Caco-2 (cell line): ENCODE results near the gene AOPEP. TPM values are rescaled to one million over a fixed set of nuclear protein-coding genes. Genes with fewer than 3 reads are reported as not detected.

Source experiments
- BruUV-seq: library from RNA; stranded (reverse); fragments of 400-500 nt; replicated peaks from 2 replicates; lab custom pipeline; 2021; lab: Mats Ljungman, UMichigan
- CTCF ChIA-PET: fragments of 300-600 bp; sonication (Branson Sonifier 250); formaldehyde crosslinking; loops from one replicate; lab custom pipeline; 2022; ENCODE audit warnings: antibody characterized with exemption; lab: Charles Lee
- POLR2A ChIA-PET: fragments of 300-600 bp; sonication (Branson Sonifier 250); formaldehyde crosslinking; loops from one replicate; lab custom pipeline; 2022; ENCODE audit warnings: antibody characterized with exemption; lab: Charles Lee
- DNase-seq, 2 experiments: peaks; one replicate each; pipeline versions ENCODE4 v3.0.0 to v3.0.0-alpha.2; 2020 to 2022
- H3K27me3 ChIP-seq: replicated peaks from 2 replicates; pipeline ENCODE4 v1.6.0; 2011; ENCODE audit warnings: low read length; ENCODE audit not compliant: control insufficient read depth, insufficient read depth
- H3K36me3 ChIP-seq: 2 replicates; pipeline ENCODE4 v1.5.1; 2011; ENCODE audit warnings: low read length; ENCODE audit not compliant: control insufficient read depth, insufficient read depth
- H3K4me1 ChIP-seq: fragments of 250-450 bp; sonication (Bioruptor Pico); 2 replicates; pipeline ENCODE4 v1.5.1; 2020; ENCODE audit warnings: mild to moderate bottlenecking
- H3K4me3 ChIP-seq: 2 replicates; pipeline ENCODE4 v1.5.1; 2011; ENCODE audit warnings: low read depth, mild to moderate bottlenecking, control low read depth, low read length
- H3K9me3 ChIP-seq: fragments of 250-450 bp; sonication (Bioruptor Pico); 2 replicates; pipeline ENCODE4 v1.5.1; 2020; ENCODE audit warnings: mild to moderate bottlenecking, moderate library complexity
- H3K27ac Mint-ChIP-seq: one replicate; pipeline ENCODE4 v1.8.0; 2022; ENCODE audit warnings: mixed read lengths; ENCODE audit not compliant: unreplicated experiment
- H3K27me3 Mint-ChIP-seq: one replicate; pipeline ENCODE4 v1.8.0; 2022; ENCODE audit warnings: mixed read lengths; ENCODE audit not compliant: insufficient read depth, unreplicated experiment
- H3K36me3 Mint-ChIP-seq: one replicate; pipeline ENCODE4 v1.8.0; 2022; ENCODE audit warnings: mild to moderate bottlenecking, mixed read lengths; ENCODE audit not compliant: insufficient read depth, unreplicated experiment
- H3K4me1 Mint-ChIP-seq: one replicate; pipeline ENCODE4 v1.8.0; 2022; ENCODE audit warnings: low read depth, mixed read lengths; ENCODE audit not compliant: unreplicated experiment
- H3K4me3 Mint-ChIP-seq: one replicate; pipeline ENCODE4 v1.8.0; 2022; ENCODE audit warnings: mild to moderate bottlenecking, moderate library complexity, mixed read lengths; ENCODE audit not compliant: unreplicated experiment
- H3K9me3 Mint-ChIP-seq: one replicate; pipeline ENCODE4 v1.8.0; 2022; ENCODE audit warnings: mixed read lengths; ENCODE audit not compliant: unreplicated experiment
- CTCF ChIP-seq, 2 experiments: fragments of 200-600 bp in 1 of 2; IDR thresholded peaks; 1 replicate in 1 of 2; 2 replicates in 1 of 2; pipeline versions ENCODE4 v1.5.1 to v1.8.0; 2011 to 2022; ENCODE audit warnings: antibody characterized with exemption in 1 of 2, control low read depth in 1 of 2, inconsistent platforms in 1 of 2, low read depth in 1 of 2, low read length in 1 of 2, mild to moderate bottlenecking in 1 of 2, moderate library complexity in 1 of 2; ENCODE audit not compliant: insufficient read depth in 1 of 2, severe bottlenecking in 1 of 2, unreplicated experiment in 1 of 2
- intact Hi-C: fragments of 100-400 bp; cut with micrococcal nuclease; formaldehyde crosslinking; loops from one replicate; pipeline ENCODE4 v1.10.0; 2022; ENCODE audit not compliant: unreplicated experiment
- total RNA-seq: library from RNA; stranded (reverse); gene quantifications from 2 replicates; pipeline ENCODE4 v1.2.3, GENCODE V29; 2022

Gene AOPEP
- total RNA-seq, 1 experiment from 2014 or later = 63.3 TPM

GRCh38 chr9:95127249-95128176, 401.0 kb downstream of the AOPEP start:
- H3K27me3 Mint-ChIP-seq = no peaks in the 10 kb centered on the region
- H3K9me3 ChIP-seq = no peaks in the 10 kb centered on the region
- no TSS peak for BruUV-seq
- peaks cover 13% of the 10 kb centered on the region for H3K4me1 Mint-ChIP-seq
- H3K4me1 ChIP-seq = no peaks in the 10 kb centered on the region
- no peak overlapping the region for H3K4me3 Mint-ChIP-seq
- POLR2A ChIA-PET = no interaction called here
- CTCF ChIA-PET = interaction anchor here (0.5 to 2.2 kb wide), 17 partner anchors 9 to 573 kb away, joined by 3 to 18 read pairs (median 4); partner anchors contain the start of gene PCAT7
- no peaks in the 10 kb centered on the region for H3K36me3 ChIP-seq
- no peaks in the 10 kb centered on the region for H3K27me3 ChIP-seq
- H3K27ac Mint-ChIP-seq = no peak overlapping the region
- no peak overlapping the region for H3K4me3 ChIP-seq
- DNase-seq = peak; percentile 67 to 77
- H3K36me3 Mint-ChIP-seq = peaks cover 10% of the 10 kb centered on the region
- peak; percentile 71 to 95 for TF ChIP-seq CTCF (IDR thresholded peaks at IDR 0.05; ENCODE audit: insufficient read depth in 1 of 2, low read depth in 1 of 2, low read length in 1 of 2, severe bottlenecking in 1 of 2, unreplicated experiment in 1 of 2)
- H3K9me3 Mint-ChIP-seq = no peaks in the 10 kb centered on the region
- intact Hi-C loops = loop anchor here (1.0 to 5.0 kb wide), 2 partner anchors 80 to 344 kb away; no protein-coding TSS in a partner anchor

DNA sequence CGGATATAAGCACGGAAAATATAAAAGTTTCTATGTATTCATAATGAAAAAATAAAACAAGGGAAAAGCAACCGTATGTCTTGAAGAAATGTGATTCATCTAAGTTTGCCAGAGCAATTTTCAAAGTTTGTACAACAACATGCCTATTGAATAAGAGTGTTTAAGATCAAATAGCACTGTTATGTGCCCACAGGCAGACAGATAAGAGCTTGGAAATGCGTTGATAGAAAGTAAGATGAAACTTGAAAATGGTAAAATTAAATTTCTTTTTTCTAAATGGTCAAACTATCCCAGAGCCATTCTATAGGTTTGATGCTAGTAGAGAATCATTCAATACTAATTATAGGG, 401.7 kb downstream of the AOPEP start:
- no TSS peak for BruUV-seq
- H3K27me3 Mint-ChIP-seq = no peaks in the 10 kb centered on the region
- intact Hi-C loops = loop anchor here (5.0 kb wide), 1 partner anchor 81 kb away; no protein-coding TSS in a partner anchor
- no peak overlapping the region for H3K4me3 Mint-ChIP-seq
- H3K9me3 ChIP-seq = no peaks in the 10 kb centered on the region
- no peak overlapping the region for H3K27ac Mint-ChIP-seq
- H3K36me3 Mint-ChIP-seq = peaks cover 10% of the 10 kb centered on the region
- H3K36me3 ChIP-seq = no peaks in the 10 kb centered on the region
- CTCF ChIA-PET = interaction anchor here (0.5 to 2.2 kb wide), 18 partner anchors 9 to 574 kb away, joined by 3 to 18 read pairs (median 4); partner anchors contain the start of gene PCAT7
- peaks cover 13% of the 10 kb centered on the region for H3K4me1 Mint-ChIP-seq
- no peaks in the 10 kb centered on the region for H3K9me3 Mint-ChIP-seq
- no peak for TF ChIP-seq CTCF (IDR thresholded peaks at IDR 0.05; ENCODE audit: insufficient read depth in 1 of 2, low read depth in 1 of 2, low read length in 1 of 2, severe bottlenecking in 1 of 2, unreplicated experiment in 1 of 2)
- no peaks in the 10 kb centered on the region for H3K4me1 ChIP-seq
- DNase-seq = no peak
- H3K4me3 ChIP-seq = no peak overlapping the region
- no peaks in the 10 kb centered on the region for H3K27me3 ChIP-seq
- POLR2A ChIA-PET = no interaction called here

DNA sequence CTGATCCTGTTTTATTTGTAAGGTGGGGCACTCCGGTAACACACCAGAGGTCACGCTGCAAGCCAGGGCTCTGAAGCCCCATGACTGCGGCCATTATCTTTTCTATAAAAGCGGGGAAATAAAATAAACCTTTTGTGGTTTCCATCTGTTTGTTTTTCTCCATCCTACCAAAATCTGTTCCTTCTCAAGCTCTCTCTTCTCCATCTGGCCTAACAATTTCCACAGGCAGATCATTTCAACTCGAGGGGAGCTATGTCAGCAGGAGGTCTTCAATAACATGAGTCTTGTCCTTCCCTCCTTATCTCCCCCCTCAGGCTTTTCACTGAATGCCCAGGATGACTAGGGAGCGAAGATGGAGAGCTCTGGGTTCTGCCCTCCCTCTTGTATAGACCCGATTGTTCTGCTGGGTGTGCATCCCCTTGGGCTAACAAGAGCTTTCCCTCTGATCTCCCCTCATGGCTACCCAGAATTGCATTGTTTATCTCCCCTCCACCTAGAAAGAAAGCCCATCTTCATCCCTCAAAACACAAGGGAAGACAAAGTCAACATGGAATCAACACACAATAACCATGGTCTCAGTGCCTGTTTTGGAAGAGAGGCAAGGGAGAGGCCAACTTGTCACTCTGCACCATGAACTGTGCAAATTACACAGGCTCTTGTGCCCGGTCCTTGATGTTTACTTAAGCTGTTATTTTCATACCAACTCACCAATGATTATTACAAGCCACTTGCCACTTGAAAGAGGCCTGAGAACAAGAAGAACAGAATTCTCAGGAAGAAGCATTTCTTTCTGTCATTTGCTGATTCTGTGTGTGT, 403.2 kb downstream of the AOPEP start:
- Histone ChIP-seq H3K36me3 (no peaks in the 10 kb centered on the region), H3K27me3 (no peaks in the 10 kb centered on the region), H3K4me3 (no peak overlapping the region), H3K9me3 (no peaks in the 10 kb centered on the region), H3K4me1 (no peaks in the 10 kb centered on the region)
- ChIA-PET CTCF (interaction anchor here (0.6 to 1.7 kb wide), 4 partner anchors 38 to 460 kb away, joined by 3 to 7 read pairs (median 6); no protein-coding TSS in a partner anchor), POLR2A (no interaction called here)
- no TSS peak for BruUV-seq
- H3K4me3 Mint-ChIP-seq = no peak overlapping the region
- no peaks in the 10 kb centered on the region for H3K27me3 Mint-ChIP-seq
- no peak overlapping the region for H3K27ac Mint-ChIP-seq
- H3K36me3 Mint-ChIP-seq = peaks cover 10% of the 10 kb centered on the region
- intact Hi-C loops = loop anchor here (2.0 to 5.0 kb wide), 3 partner anchors 82 to 461 kb away; no protein-coding TSS in a partner anchor
- TF ChIP-seq CTCF (IDR thresholded peaks at IDR 0.05; ENCODE audit: insufficient read depth in 1 of 2, low read depth in 1 of 2, low read length in 1 of 2, severe bottlenecking in 1 of 2, unreplicated experiment in 1 of 2) = no peak
- DNase-seq = no peak
- H3K4me1 Mint-ChIP-seq = peaks cover 13% of the 10 kb centered on the region
- H3K9me3 Mint-ChIP-seq = no peaks in the 10 kb centered on the region
